ENCODE results near the gene IPMK. TPM values are rescaled to one million over a fixed set of nuclear protein-coding genes. Genes with fewer than 3 reads are reported as not detected.

Gene IPMK
- total RNA-seq, 2 donors from 2014 or later: 1.5 to 7.5 TPM

DNA sequence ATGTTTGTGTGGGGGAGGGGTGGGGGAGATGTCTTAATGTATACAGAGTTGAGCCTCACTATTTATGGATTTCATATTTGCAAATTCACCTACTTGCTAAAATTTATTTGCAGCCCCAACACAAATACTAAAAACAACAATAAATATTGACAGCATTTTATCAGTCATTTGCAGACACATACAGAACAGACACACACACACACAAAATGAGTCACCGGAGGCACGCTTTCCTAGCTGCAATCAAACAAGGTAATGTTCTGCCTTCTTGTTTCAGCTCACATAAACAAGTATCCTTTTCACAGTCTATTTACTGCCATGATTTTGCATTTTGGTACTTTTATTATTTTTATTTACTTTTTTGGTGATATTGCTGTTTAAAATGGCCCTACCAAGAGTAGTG is 88.5 kb downstream of the IPMK start:
- H3K4me3 ChIP-seq: no peak overlapping the region
- H3K27ac ChIP-seq: no peak overlapping the region
- H3K36me3 ChIP-seq: no peaks in the 10 kb centered on the region
- TF ChIP-seq, protein P1, sequence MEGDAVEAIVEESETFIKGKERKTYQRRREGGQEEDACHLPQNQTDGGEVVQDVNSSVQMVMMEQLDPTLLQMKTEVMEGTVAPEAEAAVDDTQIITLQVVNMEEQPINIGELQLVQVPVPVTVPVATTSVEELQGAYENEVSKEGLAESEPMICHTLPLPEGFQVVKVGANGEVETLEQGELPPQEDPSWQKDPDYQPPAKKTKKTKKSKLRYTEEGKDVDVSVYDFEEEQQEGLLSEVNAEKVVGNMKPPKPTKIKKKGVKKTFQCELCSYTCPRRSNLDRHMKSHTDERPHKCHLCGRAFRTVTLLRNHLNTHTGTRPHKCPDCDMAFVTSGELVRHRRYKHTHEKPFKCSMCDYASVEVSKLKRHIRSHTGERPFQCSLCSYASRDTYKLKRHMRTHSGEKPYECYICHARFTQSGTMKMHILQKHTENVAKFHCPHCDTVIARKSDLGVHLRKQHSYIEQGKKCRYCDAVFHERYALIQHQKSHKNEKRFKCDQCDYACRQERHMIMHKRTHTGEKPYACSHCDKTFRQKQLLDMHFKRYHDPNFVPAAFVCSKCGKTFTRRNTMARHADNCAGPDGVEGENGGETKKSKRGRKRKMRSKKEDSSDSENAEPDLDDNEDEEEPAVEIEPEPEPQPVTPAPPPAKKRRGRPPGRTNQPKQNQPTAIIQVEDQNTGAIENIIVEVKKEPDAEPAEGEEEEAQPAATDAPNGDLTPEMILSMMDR (IDR thresholded peaks at IDR 0.05): no peak
- ATAC-seq (ENCODE audit: insufficient number of reproducible peaks, low FRiP score, low read depth) (no peak), DNase-seq (ENCODE audit: low spot score) (no peak)
- H3K27me3 ChIP-seq (replicated peaks; ENCODE audit: insufficient read depth): no peaks in the 10 kb centered on the region
- H3K4me1 ChIP-seq (ENCODE audit: control insufficient read depth in 1 of 2, low read depth in 2 of 2): no peaks in the 10 kb centered on the region
- H3K9me3 ChIP-seq: no peaks in the 10 kb centered on the region

DNA sequence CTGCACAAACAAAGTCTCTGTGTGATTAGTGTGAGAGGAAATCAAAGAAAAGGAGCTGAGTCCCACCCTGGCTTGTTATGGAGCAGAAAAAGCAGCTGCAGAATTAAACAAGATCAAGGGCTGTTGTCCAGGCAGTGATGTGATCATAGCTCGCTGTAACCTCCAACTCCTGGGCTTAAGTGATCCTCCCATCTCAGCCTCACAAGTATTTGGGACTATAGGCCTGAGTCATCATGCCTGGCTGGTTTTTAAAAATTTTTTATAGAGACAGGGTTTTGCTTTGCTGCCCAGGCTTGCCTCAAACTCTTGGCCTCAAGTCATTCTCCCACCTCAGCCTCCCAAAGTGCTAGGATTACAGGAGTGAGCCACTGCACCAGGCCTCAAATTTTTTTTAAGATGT is 88.9 kb downstream of the IPMK start:
- Histone ChIP-seq H3K27ac (no peak overlapping the region), H3K9me3 (no peaks in the 10 kb centered on the region), H3K27me3 (replicated peaks; ENCODE audit: insufficient read depth) (no peaks in the 10 kb centered on the region), H3K36me3 (no peaks in the 10 kb centered on the region), H3K4me1 (ENCODE audit: control insufficient read depth in 1 of 2, low read depth in 2 of 2) (no peaks in the 10 kb centered on the region), H3K4me3 (no peak overlapping the region)
- no peak for ATAC-seq (ENCODE audit: insufficient number of reproducible peaks, low FRiP score, low read depth)
- no peak for DNase-seq (ENCODE audit: low spot score)
- TF ChIP-seq, protein P1 (IDR thresholded peaks at IDR 0.05): no peak

DNA sequence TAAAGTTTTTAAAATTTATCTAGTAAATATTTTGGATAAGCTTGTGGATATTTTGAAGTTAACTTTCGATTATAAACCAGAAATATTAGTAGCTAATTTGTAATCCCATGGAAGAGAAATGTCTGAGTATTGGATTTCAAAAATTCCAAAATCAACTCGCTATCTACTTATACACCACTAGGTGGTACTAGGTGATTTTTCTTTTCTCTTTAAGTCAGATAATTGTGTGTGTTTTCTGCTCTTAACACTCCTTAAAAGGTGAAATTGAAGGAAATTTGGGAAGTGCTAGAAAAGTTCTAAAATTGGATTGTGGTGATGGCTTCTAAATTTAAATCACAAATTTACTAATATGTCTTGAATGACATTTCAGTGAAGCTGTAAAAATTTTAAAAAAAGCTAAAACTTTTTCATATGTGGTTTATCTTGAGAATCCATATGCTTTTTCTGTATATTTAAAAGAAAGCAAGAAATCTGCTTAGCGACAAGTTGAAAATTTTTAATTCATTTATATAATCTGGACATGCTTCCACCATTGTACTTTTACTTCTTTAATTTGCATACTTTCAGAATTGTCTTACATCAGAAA is 90.2 kb downstream of the IPMK start:
- no peak for ATAC-seq (ENCODE audit: insufficient number of reproducible peaks, low FRiP score, low read depth)
- Histone ChIP-seq H3K27me3 (replicated peaks; ENCODE audit: insufficient read depth) (no peaks in the 10 kb centered on the region), H3K27ac (no peak overlapping the region)

DNA sequence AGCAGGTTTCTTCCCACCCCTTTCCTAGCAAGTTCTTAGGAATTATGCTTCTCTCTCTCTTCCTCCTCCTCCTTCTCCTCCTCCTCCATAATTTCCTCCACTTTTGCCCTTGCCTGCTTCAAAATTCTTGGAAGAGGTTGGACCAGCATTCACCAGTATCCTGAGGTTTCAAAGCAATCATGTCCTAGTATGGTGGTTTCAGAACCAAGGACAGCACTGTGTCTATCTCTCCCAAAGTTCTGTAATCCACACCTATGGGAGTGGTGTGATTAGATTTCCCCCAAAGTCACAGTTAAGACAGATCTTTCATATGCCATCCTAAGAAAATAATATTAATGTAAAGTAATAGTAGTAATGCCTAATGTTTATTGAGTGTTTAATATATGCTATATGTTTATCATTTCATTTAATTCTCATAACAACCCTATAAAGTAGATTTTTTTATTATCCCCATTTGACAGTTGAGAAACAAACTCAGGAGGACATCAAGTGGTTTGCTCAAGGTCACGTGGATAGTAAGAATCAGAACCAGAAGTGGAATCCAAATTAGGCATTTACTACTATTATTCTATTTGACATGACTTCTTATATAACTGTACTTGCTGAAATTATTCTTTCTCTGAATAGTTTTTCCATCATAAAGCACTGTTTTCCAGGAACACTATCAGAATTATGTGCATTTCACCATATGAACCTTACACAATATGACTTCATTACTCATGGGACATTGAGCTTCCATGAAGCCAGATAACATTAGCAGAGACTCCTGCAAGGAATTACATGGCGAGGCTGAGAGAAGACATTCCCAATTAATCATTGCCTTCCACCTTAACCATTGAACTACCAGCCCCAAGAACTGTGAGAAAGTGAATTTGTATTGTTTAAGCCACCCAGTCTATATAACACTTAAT is 91.4 kb downstream of the IPMK start:
- Histone ChIP-seq H3K27me3 (replicated peaks; ENCODE audit: insufficient read depth) (no peaks in the 10 kb centered on the region), H3K27ac (no peak overlapping the region), H3K4me1 (ENCODE audit: control insufficient read depth in 1 of 2, low read depth in 2 of 2) (no peaks in the 10 kb centered on the region), H3K4me3 (no peak overlapping the region), H3K9me3 (no peaks in the 10 kb centered on the region), H3K36me3 (no peaks in the 10 kb centered on the region)
- DNase-seq (ENCODE audit: low spot score) (no peak), ATAC-seq (ENCODE audit: insufficient number of reproducible peaks, low FRiP score, low read depth) (no peak)
- TF ChIP-seq, protein P1 (IDR thresholded peaks at IDR 0.05): no peak

More for the DNA sequence above, 90.2 kb downstream of the IPMK start:
- no peaks in the 10 kb centered on the region for H3K4me1 ChIP-seq (ENCODE audit: control insufficient read depth in 1 of 2, low read depth in 2 of 2)
- TF ChIP-seq, protein P1 (IDR thresholded peaks at IDR 0.05): peak; percentile 58
- no peaks in the 10 kb centered on the region for H3K9me3 ChIP-seq
- H3K36me3 ChIP-seq: no peaks in the 10 kb centered on the region
- no peak for DNase-seq (ENCODE audit: low spot score)
- H3K4me3 ChIP-seq: no peak overlapping the region

DNA sequence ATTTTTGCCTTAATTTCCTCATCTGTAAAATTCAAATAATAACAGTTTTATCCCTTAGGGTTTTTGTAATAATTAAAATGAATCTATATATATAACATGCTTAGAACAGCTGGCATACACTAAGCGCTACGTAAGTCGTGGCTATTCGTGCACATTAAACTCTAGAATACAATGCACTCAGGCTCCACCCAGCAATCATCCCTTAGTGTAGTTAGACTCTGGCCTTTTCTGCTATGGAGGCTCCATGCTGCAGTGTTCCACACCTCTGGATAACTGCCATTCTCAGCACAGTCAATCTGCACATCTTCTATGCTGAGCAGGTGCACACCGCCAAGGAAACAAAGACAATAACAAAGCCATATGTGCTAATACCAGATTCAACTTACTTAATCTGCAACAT is 92.9 kb downstream of the IPMK start:
- TF ChIP-seq, protein P1 (IDR thresholded peaks at IDR 0.05): no peak

More for the DNA sequence above, 92.9 kb downstream of the IPMK start:
- Histone ChIP-seq H3K27ac (no peak overlapping the region), H3K4me1 (ENCODE audit: control insufficient read depth in 1 of 2, low read depth in 2 of 2) (no peaks in the 10 kb centered on the region), H3K27me3 (replicated peaks; ENCODE audit: insufficient read depth) (no peaks in the 10 kb centered on the region), H3K4me3 (no peak overlapping the region), H3K36me3 (no peaks in the 10 kb centered on the region), H3K9me3 (no peaks in the 10 kb centered on the region)
- DNase-seq (ENCODE audit: low spot score): no peak
- ATAC-seq (ENCODE audit: insufficient number of reproducible peaks, low FRiP score, low read depth): no peak

Data from thoracic aorta (tissue), 2 donors.